DMS 273 (cell line): ENCODE data around the gene ESR2.
A peak's percentile ranks its signal among the peaks of the same experiment; 100 is the strongest.

Source experiments
- DNase-seq: peaks from one replicate; lab custom pipeline; 2025; ENCODE audit not compliant: unreplicated experiment; lab: John Stamatoyannopoulos, UW

ESR2 gene

GRCh38 chr14:64092940-64093339 is 201.2 kb downstream of the ESR2 start:
- no peak for DNase-seq

GRCh38 chr14:64092338-64092737 is 201.8 kb downstream of the ESR2 start:
- DNase-seq: no peak

GRCh38 chr14:64091217-64091616 is 203.0 kb downstream of the ESR2 start:
- DNase-seq: no peak

- DNase-seq: no peak
Observed at GRCh38 chr14:64089920-64090319, 204.3 kb downstream of the ESR2 start.

GRCh38 chr14:64088647-64088964 is 205.6 kb downstream of the ESR2 start:
- DNase-seq: no peak

GRCh38 chr14:64082837-64083236 is 211.3 kb downstream of the ESR2 start:
- DNase-seq: no peak

- DNase-seq: no peak
Observed at GRCh38 chr14:64081174-64081746, 212.9 kb downstream of the ESR2 start.

- DNase-seq: no peak
Observed at GRCh38 chr14:64080452-64080851, 213.7 kb downstream of the ESR2 start.

- DNase-seq: no peak
Observed at GRCh38 chr14:64075613-64076005, 218.6 kb downstream of the ESR2 start.

GRCh38 chr14:64074961-64075612 is 219.1 kb downstream of the ESR2 start:
- no peak for DNase-seq

GRCh38 chr14:64069634-64070359 is 224.4 kb downstream of the ESR2 start:
- DNase-seq: no peak

GRCh38 chr14:64064447-64064846 is 229.7 kb downstream of the ESR2 start:
- DNase-seq: no peak

GRCh38 chr14:64062381-64063115 is 231.6 kb downstream of the ESR2 start:
- DNase-seq: no peak

GRCh38 chr14:64061706-64062105 is 232.5 kb downstream of the ESR2 start:
- no peak for DNase-seq

- DNase-seq: no peak
Observed at GRCh38 chr14:64061115-64061514, 233.1 kb downstream of the ESR2 start.

- peak; percentile 37 for DNase-seq
Observed at GRCh38 chr14:64060648-64061096, 233.5 kb downstream of the ESR2 start.

GRCh38 chr14:64060199-64060545 is 234.0 kb downstream of the ESR2 start:
- no peak for DNase-seq

GRCh38 chr14:64059454-64060198 is 234.5 kb downstream of the ESR2 start:
- no peak for DNase-seq

- no peak for DNase-seq
Observed at GRCh38 chr14:64053694-64054669, 240.2 kb downstream of the ESR2 start.
